ENCODE data around the gene ZFYVE28. TPM values are rescaled to one million over a fixed set of nuclear protein-coding genes. Genes with fewer than 3 reads are reported as not detected.

ZFYVE28 gene
- total RNA-seq, 1 experiment from 2014 or later = 19.2 TPM

DNA sequence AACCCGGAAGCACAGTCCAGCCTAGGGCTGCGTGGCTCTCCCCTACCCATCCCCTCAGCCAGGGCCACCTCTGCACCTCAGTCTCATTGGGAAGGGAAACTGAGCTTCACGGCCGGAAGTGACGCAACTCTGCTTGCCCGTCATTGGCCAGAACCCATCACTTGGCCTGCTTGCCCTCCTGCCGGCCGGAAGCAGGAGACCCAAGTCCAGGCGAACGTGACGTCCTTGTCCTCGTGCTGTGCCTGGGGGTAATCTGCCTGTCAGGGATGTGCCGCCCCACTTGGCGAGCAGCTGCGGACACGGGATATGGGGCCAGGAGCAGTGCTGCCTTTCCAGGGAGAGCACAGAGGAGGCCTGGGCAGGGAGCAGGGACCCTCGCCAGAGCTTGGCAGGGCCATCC is 31.2 kb downstream of the ZFYVE28 start:
- Histone ChIP-seq H3K9me2 (ENCODE audit: insufficient read depth) (no peaks in the 10 kb centered on the region), H3K27me3 (ENCODE audit: insufficient read depth, low read length) (no peaks in the 10 kb centered on the region), H3K36me3 (ENCODE audit: control insufficient read depth in 1 of 2, insufficient read depth in 2 of 2, low read length in 2 of 2) (no peaks in the 10 kb centered on the region), H3K4me1 (ENCODE audit: control insufficient read depth in 1 of 2, insufficient read depth in 2 of 2, low read length in 2 of 2) (no peaks in the 10 kb centered on the region), H3K27ac (ENCODE audit: low read depth, low read length) (no peak overlapping the region), H3K4me3 (replicated peaks in 1 of 2; ENCODE audit: low read depth in 1 of 2, low read length in 2 of 2) (no peak overlapping the region), H3K79me2 (ENCODE audit: insufficient read depth, low read length) (no peaks in the 10 kb centered on the region), H3K9ac (ENCODE audit: low read length) (no peak overlapping the region), H2AFZ (ENCODE audit: low read depth, low read length, poor library complexity, severe bottlenecking) (no peak overlapping the region), H3K4me2 (ENCODE audit: low read length) (no peak overlapping the region), H4K20me1 (ENCODE audit: insufficient read depth) (no peaks in the 10 kb centered on the region), H3K9me3 (ENCODE audit: control insufficient read depth in 1 of 2, insufficient read depth in 1 of 2, low read depth in 1 of 2, low read length in 2 of 2) (no peaks in the 10 kb centered on the region)
- no peak for DNase-seq (ENCODE audit: low read depth, low spot score)
- ChIA-PET CTCF (no interaction called here), RAD21 (ENCODE audit: low non-redundant PET in 1 of 2, low total read pairs in 2 of 2, uncharacterized antibody in 2 of 2, unreplicated experiment in 2 of 2) (no interaction called here), POLR2A (no interaction called here)
- TF ChIP-seq, protein P1, sequence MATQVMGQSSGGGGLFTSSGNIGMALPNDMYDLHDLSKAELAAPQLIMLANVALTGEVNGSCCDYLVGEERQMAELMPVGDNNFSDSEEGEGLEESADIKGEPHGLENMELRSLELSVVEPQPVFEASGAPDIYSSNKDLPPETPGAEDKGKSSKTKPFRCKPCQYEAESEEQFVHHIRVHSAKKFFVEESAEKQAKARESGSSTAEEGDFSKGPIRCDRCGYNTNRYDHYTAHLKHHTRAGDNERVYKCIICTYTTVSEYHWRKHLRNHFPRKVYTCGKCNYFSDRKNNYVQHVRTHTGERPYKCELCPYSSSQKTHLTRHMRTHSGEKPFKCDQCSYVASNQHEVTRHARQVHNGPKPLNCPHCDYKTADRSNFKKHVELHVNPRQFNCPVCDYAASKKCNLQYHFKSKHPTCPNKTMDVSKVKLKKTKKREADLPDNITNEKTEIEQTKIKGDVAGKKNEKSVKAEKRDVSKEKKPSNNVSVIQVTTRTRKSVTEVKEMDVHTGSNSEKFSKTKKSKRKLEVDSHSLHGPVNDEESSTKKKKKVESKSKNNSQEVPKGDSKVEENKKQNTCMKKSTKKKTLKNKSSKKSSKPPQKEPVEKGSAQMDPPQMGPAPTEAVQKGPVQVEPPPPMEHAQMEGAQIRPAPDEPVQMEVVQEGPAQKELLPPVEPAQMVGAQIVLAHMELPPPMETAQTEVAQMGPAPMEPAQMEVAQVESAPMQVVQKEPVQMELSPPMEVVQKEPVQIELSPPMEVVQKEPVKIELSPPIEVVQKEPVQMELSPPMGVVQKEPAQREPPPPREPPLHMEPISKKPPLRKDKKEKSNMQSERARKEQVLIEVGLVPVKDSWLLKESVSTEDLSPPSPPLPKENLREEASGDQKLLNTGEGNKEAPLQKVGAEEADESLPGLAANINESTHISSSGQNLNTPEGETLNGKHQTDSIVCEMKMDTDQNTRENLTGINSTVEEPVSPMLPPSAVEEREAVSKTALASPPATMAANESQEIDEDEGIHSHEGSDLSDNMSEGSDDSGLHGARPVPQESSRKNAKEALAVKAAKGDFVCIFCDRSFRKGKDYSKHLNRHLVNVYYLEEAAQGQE (IDR thresholded peaks at IDR 0.05; ENCODE audit: low read depth) = no peak
- TF ChIP-seq EZH2 (IDR thresholded peaks at IDR 0.05) = no peak
- TF ChIP-seq EZH2phosphoT487 (IDR thresholded peaks at IDR 0.05; ENCODE audit: borderline replicate concordance) = no peak
- TF ChIP-seq POLR2AphosphoS5 (IDR thresholded peaks at IDR 0.05; ENCODE audit: low read depth, low read length) = no peak
- TF ChIP-seq CBX3 (IDR thresholded peaks at IDR 0.05; ENCODE audit: low read depth) = no peak
- TF ChIP-seq CEBPB (IDR thresholded peaks at IDR 0.05; ENCODE audit: low read depth) = no peak
- BruUV-seq (replicated peaks) = no TSS peak
- ATAC-seq = no peak
- intact Hi-C loops (cut with micrococcal nuclease) = no loop called here

DNA sequence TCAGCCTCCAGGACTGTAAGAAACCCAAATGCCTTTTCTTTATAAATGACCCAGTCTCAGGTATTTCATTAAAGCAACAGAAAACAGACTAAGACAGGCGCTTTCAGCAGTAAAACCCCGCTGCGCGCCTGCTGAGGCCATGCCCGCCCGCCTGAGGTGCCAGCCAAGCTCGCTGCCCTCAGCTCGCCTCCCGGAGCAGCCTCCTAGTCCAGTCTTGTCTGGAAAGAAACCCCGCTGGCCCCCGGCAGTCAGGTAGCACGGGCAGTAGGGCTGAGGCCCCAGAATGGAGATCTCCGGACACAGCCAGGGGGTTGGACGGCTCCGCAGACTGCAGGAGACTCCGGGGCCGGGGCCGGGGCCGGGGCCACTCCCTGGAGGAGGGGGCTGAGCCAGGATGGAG is 31.7 kb downstream of the ZFYVE28 start:
- no peak overlapping the region for H3K27ac ChIP-seq (ENCODE audit: low read depth, low read length)
- no peaks in the 10 kb centered on the region for H4K20me1 ChIP-seq (ENCODE audit: insufficient read depth)
- H3K4me2 ChIP-seq (ENCODE audit: low read length) = no peak overlapping the region
- intact Hi-C loops (cut with micrococcal nuclease) = no loop called here
- RAD21 ChIA-PET (ENCODE audit: low non-redundant PET in 1 of 2, low total read pairs in 2 of 2, uncharacterized antibody in 2 of 2, unreplicated experiment in 2 of 2) = no interaction called here
- no peaks in the 10 kb centered on the region for H3K27me3 ChIP-seq (ENCODE audit: insufficient read depth, low read length)
- no peaks in the 10 kb centered on the region for H3K36me3 ChIP-seq (ENCODE audit: control insufficient read depth in 1 of 2, insufficient read depth in 2 of 2, low read length in 2 of 2)
- no peaks in the 10 kb centered on the region for H3K4me1 ChIP-seq (ENCODE audit: control insufficient read depth in 1 of 2, insufficient read depth in 2 of 2, low read length in 2 of 2)
- POLR2A ChIA-PET = no interaction called here
- TF ChIP-seq SRF (IDR thresholded peaks at IDR 0.05; ENCODE audit: low read depth) = no peak
- no peak for TF ChIP-seq ZFX (IDR thresholded peaks at IDR 0.05)
- TF ChIP-seq EZH2phosphoT487 (IDR thresholded peaks at IDR 0.05; ENCODE audit: borderline replicate concordance) = no peak
- TF ChIP-seq, protein P1 (IDR thresholded peaks at IDR 0.05; ENCODE audit: low read depth) = no peak
- TF ChIP-seq ELF1 (IDR thresholded peaks at IDR 0.05; ENCODE audit: borderline replicate concordance, low read depth) = no peak
- no peak for TF ChIP-seq RAD21 (IDR thresholded peaks at IDR 0.05; ENCODE audit: low read depth)
- no peak for TF ChIP-seq POLR2A (IDR thresholded peaks at IDR 0.05; ENCODE audit: borderline replicate concordance, extremely low read depth, insufficient read depth, insufficient read length)
- TF ChIP-seq SIN3A (IDR thresholded peaks at IDR 0.05; ENCODE audit: low read depth) = no peak
- TF ChIP-seq CEBPB (IDR thresholded peaks at IDR 0.05; ENCODE audit: low read depth) = no peak
- TF ChIP-seq CBX3 (IDR thresholded peaks at IDR 0.05; ENCODE audit: low read depth) = no peak
- H3K9me2 ChIP-seq (ENCODE audit: insufficient read depth) = no peaks in the 10 kb centered on the region
- no peak overlapping the region for H3K9ac ChIP-seq (ENCODE audit: low read length)
- no peak for DNase-seq (ENCODE audit: low read depth, low spot score)
- no peaks in the 10 kb centered on the region for H3K9me3 ChIP-seq (ENCODE audit: control insufficient read depth in 1 of 2, insufficient read depth in 1 of 2, low read depth in 1 of 2, low read length in 2 of 2)
- H3K4me3 ChIP-seq (replicated peaks in 1 of 2; ENCODE audit: low read depth in 1 of 2, low read length in 2 of 2) = no peak overlapping the region
- no peak overlapping the region for H2AFZ ChIP-seq (ENCODE audit: low read depth, low read length, poor library complexity, severe bottlenecking)
- no peaks in the 10 kb centered on the region for H3K79me2 ChIP-seq (ENCODE audit: insufficient read depth, low read length)
- no peak for ATAC-seq
- CTCF ChIA-PET = no interaction called here
- BruUV-seq (replicated peaks) = no TSS peak

All from HCT116 (cell line).